ENCODE results near the gene MYO7B. TPM values are rescaled to one million over a fixed set of nuclear protein-coding genes. Genes with fewer than 3 reads are reported as not detected.

Gene MYO7B
- total RNA-seq, 5 donors from 2014 or later (not counting 1 experiment from before 2014, with no cell fraction given) = 0.13 to 0.96 (median 0.28) TPM; not detected in 1

- Histone ChIP-seq H3K4me1 (ENCODE audit: control insufficient read depth in 1 of 2, extremely low read depth in 1 of 2, insufficient read depth in 2 of 2, low read length in 2 of 2) (peaks cover 7 to 12% of the 10 kb centered on the region in 2 experiments), H3K27me3 (replicated peaks in 1 of 2; ENCODE audit: control insufficient read depth in 2 of 2, extremely low read depth in 1 of 2, insufficient read depth in 2 of 2, low read length in 1 of 2) (peaks cover 0 to 27% of the 10 kb centered on the region in 2 experiments), H3K27ac (ENCODE audit: low read length) (no peak overlapping the region), H3K36me3 (ENCODE audit: control insufficient read depth in 2 of 2, extremely low read depth in 1 of 2, insufficient read depth in 1 of 2, low read length in 1 of 2) (no peaks in the 10 kb centered on the region), H3K4me3 (ENCODE audit: control insufficient read depth in 1 of 2, extremely low read depth in 1 of 2, low read length in 1 of 2) (no peak overlapping the region), H3K9me3 (no peaks in the 10 kb centered on the region)
- ChIA-PET CTCF (no interaction called here), POLR2A (no interaction called here)
- H3K27ac Mint-ChIP-seq = no peak overlapping the region
- no peaks in the 10 kb centered on the region for H3K36me3 Mint-ChIP-seq
- no peak for DNase-seq
- ATAC-seq (replicated peaks in 1 of 4) = no peak
- peaks cover 14 to 23% (median 20%) of the 10 kb centered on the region in 3 donors for H3K4me1 Mint-ChIP-seq
- H3K9me3 Mint-ChIP-seq = no peaks in the 10 kb centered on the region
- H3K27me3 Mint-ChIP-seq = peaks cover 0 to 2% of the 10 kb centered on the region in 2 donors
- 79% methylated on average over 3 of the region's 4 CpGs for WGBS (ENCODE audit: insufficient coverage)
- no peak overlapping the region for H3K4me3 Mint-ChIP-seq
Measured at GRCh38 chr2:127579231-127579630, 43.7 kb downstream of the MYO7B start.

GRCh38 chr2:127580167-127581049 lies 44.9 kb downstream of the MYO7B start:
- peaks cover 3 to 12% of the 10 kb centered on the region in 2 experiments for H3K4me1 ChIP-seq (ENCODE audit: control insufficient read depth in 1 of 2, extremely low read depth in 1 of 2, insufficient read depth in 2 of 2, low read length in 2 of 2)
- peaks cover 0 to 27% of the 10 kb centered on the region in 2 experiments for H3K27me3 ChIP-seq (replicated peaks in 1 of 2; ENCODE audit: control insufficient read depth in 2 of 2, extremely low read depth in 1 of 2, insufficient read depth in 2 of 2, low read length in 1 of 2)
- DNase-seq = peak in 2 of 35 experiments; percentile 2 to 17
- no peak for ATAC-seq (replicated peaks in 1 of 4)
- no peaks in the 10 kb centered on the region for H3K9me3 Mint-ChIP-seq
- H3K27ac Mint-ChIP-seq = no peak overlapping the region
- peaks cover 9 to 18% (median 15%) of the 10 kb centered on the region in 3 donors for H3K4me1 Mint-ChIP-seq
- H3K27me3 Mint-ChIP-seq = peaks cover 0 to 2% of the 10 kb centered on the region in 2 donors
- ChIA-PET CTCF (no interaction called here), POLR2A (interaction anchor here in 1 of 2 donors (0.6 kb wide), 1 partner anchor 176 kb away, joined by 6 read pairs; no protein-coding TSS in a partner anchor)
- H3K36me3 ChIP-seq (ENCODE audit: control insufficient read depth in 2 of 2, extremely low read depth in 1 of 2, insufficient read depth in 1 of 2, low read length in 1 of 2) = no peaks in the 10 kb centered on the region
- H3K27ac ChIP-seq (ENCODE audit: low read length) = no peak overlapping the region
- H3K4me3 Mint-ChIP-seq = no peak overlapping the region
- H3K4me3 ChIP-seq (ENCODE audit: control insufficient read depth in 1 of 2, extremely low read depth in 1 of 2, low read length in 1 of 2) = no peak overlapping the region
- no peaks in the 10 kb centered on the region for H3K9me3 ChIP-seq
- no peaks in the 10 kb centered on the region for H3K36me3 Mint-ChIP-seq
- WGBS (ENCODE audit: insufficient coverage) = 76% methylated on average over 10 of the region's 24 CpGs

- no peak for DNase-seq
- H3K27ac Mint-ChIP-seq = no peak overlapping the region
Measured at GRCh38 chr2:127581050-127581345, 45.5 kb downstream of the MYO7B start.

GRCh38 chr2:127581516-127582490 lies 46.3 kb downstream of the MYO7B start:
- no peak overlapping the region for H3K27ac Mint-ChIP-seq
- Histone ChIP-seq H3K27ac (ENCODE audit: low read length) (no peak overlapping the region), H3K4me1 (ENCODE audit: control insufficient read depth in 1 of 2, extremely low read depth in 1 of 2, insufficient read depth in 2 of 2, low read length in 2 of 2) (peaks cover 0 to under 1% of the 10 kb centered on the region in 2 experiments), H3K9me3 (no peaks in the 10 kb centered on the region), H3K27me3 (replicated peaks in 1 of 2; ENCODE audit: control insufficient read depth in 2 of 2, extremely low read depth in 1 of 2, insufficient read depth in 2 of 2, low read length in 1 of 2) (peaks cover 0 to 30% of the 10 kb centered on the region in 2 experiments), H3K36me3 (ENCODE audit: control insufficient read depth in 2 of 2, extremely low read depth in 1 of 2, insufficient read depth in 1 of 2, low read length in 1 of 2) (no peaks in the 10 kb centered on the region), H3K4me3 (ENCODE audit: control insufficient read depth in 1 of 2, extremely low read depth in 1 of 2, low read length in 1 of 2) (no peak overlapping the region)
- H3K9me3 Mint-ChIP-seq = no peaks in the 10 kb centered on the region
- CTCF ChIA-PET = no interaction called here
- peaks cover 1 to 9% (median 5%) of the 10 kb centered on the region in 3 donors for H3K4me1 Mint-ChIP-seq
- ATAC-seq (replicated peaks in 1 of 4) (no peak), DNase-seq (peak in 1 of 35 experiments; percentile 6)
- no peaks in the 10 kb centered on the region for H3K36me3 Mint-ChIP-seq
- POLR2A ChIA-PET = no interaction called here
- peaks cover 0 to 5% of the 10 kb centered on the region in 2 donors for H3K27me3 Mint-ChIP-seq
- 91% methylated on average over 21 of the region's 21 CpGs for WGBS (ENCODE audit: insufficient coverage)
- no peak overlapping the region for H3K4me3 Mint-ChIP-seq

More at GRCh38 chr2:127581050-127581345, 45.5 kb downstream of the MYO7B start:
- no peak overlapping the region for H3K4me3 ChIP-seq (ENCODE audit: control insufficient read depth in 1 of 2, extremely low read depth in 1 of 2, low read length in 1 of 2)
- no peaks in the 10 kb centered on the region for H3K9me3 ChIP-seq
- H3K27ac ChIP-seq (ENCODE audit: low read length) = no peak overlapping the region
- CTCF ChIA-PET = no interaction called here
- no peak for ATAC-seq (replicated peaks in 1 of 4)
- H3K4me1 Mint-ChIP-seq = peaks cover 4 to 12% (median 9%) of the 10 kb centered on the region in 3 donors
- H3K27me3 ChIP-seq (replicated peaks in 1 of 2; ENCODE audit: control insufficient read depth in 2 of 2, extremely low read depth in 1 of 2, insufficient read depth in 2 of 2, low read length in 1 of 2) = peaks cover 0 to 27% of the 10 kb centered on the region in 2 experiments
- 71% methylated on average over 1 of the region's 4 CpGs for WGBS (ENCODE audit: insufficient coverage)
- POLR2A ChIA-PET = no interaction called here
- H3K27me3 Mint-ChIP-seq = peaks cover 0 to 2% of the 10 kb centered on the region in 2 donors
- H3K4me1 ChIP-seq (ENCODE audit: control insufficient read depth in 1 of 2, extremely low read depth in 1 of 2, insufficient read depth in 2 of 2, low read length in 2 of 2) = peaks cover 2 to 7% of the 10 kb centered on the region in 2 experiments
- H3K36me3 Mint-ChIP-seq = no peaks in the 10 kb centered on the region
- H3K36me3 ChIP-seq (ENCODE audit: control insufficient read depth in 2 of 2, extremely low read depth in 1 of 2, insufficient read depth in 1 of 2, low read length in 1 of 2) = no peaks in the 10 kb centered on the region
- no peak overlapping the region for H3K4me3 Mint-ChIP-seq
- no peaks in the 10 kb centered on the region for H3K9me3 Mint-ChIP-seq

- no peaks in the 10 kb centered on the region for H3K36me3 ChIP-seq (ENCODE audit: control insufficient read depth in 2 of 2, extremely low read depth in 1 of 2, insufficient read depth in 1 of 2, low read length in 1 of 2)
- no peak overlapping the region for H3K27ac ChIP-seq (ENCODE audit: low read length)
- H3K9me3 ChIP-seq = no peaks in the 10 kb centered on the region
- H3K4me3 ChIP-seq (ENCODE audit: control insufficient read depth in 1 of 2, extremely low read depth in 1 of 2, low read length in 1 of 2) = no peak overlapping the region
- Mint-ChIP-seq H3K27me3 (peaks cover 0 to 5% of the 10 kb centered on the region in 2 donors), H3K9me3 (no peaks in the 10 kb centered on the region), H3K4me1 (no peaks in the 10 kb centered on the region), H3K4me3 (no peak overlapping the region), H3K36me3 (no peaks in the 10 kb centered on the region), H3K27ac (no peak overlapping the region)
- DNase-seq (peak in 1 of 35 experiments; percentile 19), ATAC-seq (replicated peaks in 1 of 4) (no peak)
- ChIA-PET POLR2A (no interaction called here), CTCF (no interaction called here)
- H3K27me3 ChIP-seq (replicated peaks in 1 of 2; ENCODE audit: control insufficient read depth in 2 of 2, extremely low read depth in 1 of 2, insufficient read depth in 2 of 2, low read length in 1 of 2) = peaks cover 0 to 19% of the 10 kb centered on the region in 2 experiments
- 75% methylated on average over 14 of the region's 15 CpGs for WGBS (ENCODE audit: insufficient coverage)
- H3K4me1 ChIP-seq (ENCODE audit: control insufficient read depth in 1 of 2, extremely low read depth in 1 of 2, insufficient read depth in 2 of 2, low read length in 2 of 2) = no peaks in the 10 kb centered on the region
Measured at GRCh38 chr2:127582863-127583861, 47.7 kb downstream of the MYO7B start.
